Activated CD4-positive, alpha-beta T cell treated with anti-CD3 and anti-CD28 coated beads, Interleukin-2, amount 50 U/mL, for 24 hours (primary cell): ENCODE data around the gene EGFLAM.
A peak's percentile ranks its signal among the peaks of the same experiment; 100 is the strongest.

Experiments
- DNase-seq, 2 donors: peaks; one replicate each; pipeline ENCODE4 v3.0.0-alpha.2; 2020; ENCODE audit warnings: low read depth in 1 of 2, low spot score in 1 of 2

EGFLAM gene

GRCh38 chr5:38445374-38446028 lies 187.1 kb downstream of the EGFLAM start:
- no peak for DNase-seq

- no peak for DNase-seq
These were observed 187.7 kb downstream of the EGFLAM start for GRCh38 chr5:38446029-38446522.

GRCh38 chr5:38447056-38447455 lies 188.7 kb downstream of the EGFLAM start:
- no peak for DNase-seq

GRCh38 chr5:38447786-38448185 lies 189.4 kb downstream of the EGFLAM start:
- no peak for DNase-seq

- no peak for DNase-seq
These were observed 190.4 kb downstream of the EGFLAM start for GRCh38 chr5:38448568-38449350.

GRCh38 chr5:38450627-38451026 lies 192.3 kb downstream of the EGFLAM start:
- no peak for DNase-seq

- no peak for DNase-seq
These were observed 192.8 kb downstream of the EGFLAM start for GRCh38 chr5:38451074-38451725.

GRCh38 chr5:38452201-38452600 lies 193.8 kb downstream of the EGFLAM start:
- no peak for DNase-seq

GRCh38 chr5:38453506-38453905 lies 195.1 kb downstream of the EGFLAM start:
- DNase-seq = peak in 1 of 2 donors; percentile 27

GRCh38 chr5:38453921-38454320 lies 195.6 kb downstream of the EGFLAM start:
- no peak for DNase-seq

GRCh38 chr5:38455796-38456330 lies 197.5 kb downstream of the EGFLAM start:
- DNase-seq = no peak

- DNase-seq = no peak
These were observed 198.5 kb downstream of the EGFLAM start for GRCh38 chr5:38456657-38457399.

GRCh38 chr5:38458174-38458573 lies 199.8 kb downstream of the EGFLAM start:
- DNase-seq = no peak

- DNase-seq = no peak
These were observed 204.7 kb downstream of the EGFLAM start for GRCh38 chr5:38462976-38463633.

GRCh38 chr5:38463634-38464521 lies 205.5 kb downstream of the EGFLAM start:
- DNase-seq = no peak

GRCh38 chr5:38465061-38465460 lies 206.7 kb downstream of the EGFLAM start:
- no peak for DNase-seq

GRCh38 chr5:38465702-38466423 lies 207.5 kb downstream of the EGFLAM start:
- no peak for DNase-seq

GRCh38 chr5:38466424-38467189 lies 208.2 kb downstream of the EGFLAM start:
- DNase-seq = no peak
